HG02623 (cell line): ENCODE data around the gene RTN4IP1.

Experiments
- ATAC-seq: cut with Tn5 transposase; IDR thresholded peaks from one replicate; pipeline ENCODE4 v1.9.1; 2021; ENCODE audit warnings: moderate library complexity; ENCODE audit not compliant: unreplicated experiment

The RTN4IP1 gene

GRCh38 chr6:106629103-106629858, at the start of gene RTN4IP1, which contains the start of gene QRSL1:
RTN4IP1 (minus strand) TSS chr6:106629498; CDS start chr6:106629021, 477 bp downstream.
QRSL1 (plus strand) TSS chr6:106629578; CDS start chr6:106629682, 104 bp downstream.
- peak; percentile 81 for ATAC-seq

GRCh38 chr6:106677282-106677681, 48.0 kb upstream of the RTN4IP1 start:
- ATAC-seq, result no peak

GRCh38 chr6:106674541-106675229, 45.4 kb upstream of the RTN4IP1 start:
- ATAC-seq, result no peak

GRCh38 chr6:106671651-106672050, 42.4 kb upstream of the RTN4IP1 start:
- ATAC-seq, result no peak

- no peak for ATAC-seq
These were observed 40.9 kb upstream of the RTN4IP1 start for GRCh38 chr6:106670236-106670635.

GRCh38 chr6:106667022-106667402, 37.7 kb upstream of the RTN4IP1 start:
- no peak for ATAC-seq

- ATAC-seq, result peak; percentile 99
These were observed 37.2 kb upstream of the RTN4IP1 start for GRCh38 chr6:106666282-106667021.

GRCh38 chr6:106662458-106662857, 33.2 kb upstream of the RTN4IP1 start:
- no peak for ATAC-seq

- ATAC-seq, result no peak
These were observed 30.6 kb upstream of the RTN4IP1 start for GRCh38 chr6:106659859-106660258.

- no peak for ATAC-seq
These were observed 29.2 kb upstream of the RTN4IP1 start for GRCh38 chr6:106658469-106658868.

GRCh38 chr6:106648651-106649308, 19.5 kb upstream of the RTN4IP1 start:
- peak; percentile 81 for ATAC-seq

GRCh38 chr6:106643061-106643460, 13.8 kb upstream of the RTN4IP1 start:
- no peak for ATAC-seq

GRCh38 chr6:106642476-106642875, 13.2 kb upstream of the RTN4IP1 start:
- ATAC-seq, result no peak

GRCh38 chr6:106639812-106640211, 10.5 kb upstream of the RTN4IP1 start:
- no peak for ATAC-seq

GRCh38 chr6:106637717-106638341, 8.5 kb upstream of the RTN4IP1 start:
- peak; percentile 71 for ATAC-seq

- peak; percentile 23 for ATAC-seq
These were observed 7.9 kb upstream of the RTN4IP1 start for GRCh38 chr6:106637051-106637716.

GRCh38 chr6:106634565-106634964, 5.3 kb upstream of the RTN4IP1 start:
- ATAC-seq, result no peak

GRCh38 chr6:106631346-106631745, 2.0 kb upstream of the RTN4IP1 start:
- no peak for ATAC-seq

GRCh38 chr6:106630366-106630765, 1.1 kb upstream of the RTN4IP1 start:
- ATAC-seq, result no peak

- ATAC-seq, result no peak
These were observed 513 bp upstream of the RTN4IP1 start for GRCh38 chr6:106629859-106630163.
